HG03342 (cell line): ENCODE measurements around the gene EML3.
A peak's percentile ranks its signal among the peaks of the same experiment; 100 is the strongest.
"Not testable (repeated sequence)": the region's sequence is repeated elsewhere in the genome, so short reads cannot be mapped to it uniquely, and the experiment has no call there.

ENCODE experiments used
- ATAC-seq: cut with Tn5 transposase; IDR thresholded peaks from one replicate; pipeline ENCODE4 v1.9.1; 2021; ENCODE audit warnings: mild to moderate bottlenecking, moderate library complexity; ENCODE audit not compliant: unreplicated experiment

The EML3 gene

GRCh38 chr11:62573006-62573591, 39.5 kb downstream of the EML3 start:
- ATAC-seq: peak; percentile 2

GRCh38 chr11:62572431-62572830, 40.1 kb downstream of the EML3 start:
- ATAC-seq: no peak

GRCh38 chr11:62571493-62571892, 41.1 kb downstream of the EML3 start:
- ATAC-seq: not testable (repeated sequence)

GRCh38 chr11:62570903-62571302, 41.7 kb downstream of the EML3 start:
- ATAC-seq: not testable (repeated sequence)

- ATAC-seq: no peak
Observed at GRCh38 chr11:62569611-62570010, 43.0 kb downstream of the EML3 start.

GRCh38 chr11:62567018-62567633, 45.4 kb downstream of the EML3 start:
- no peak for ATAC-seq

- ATAC-seq: no peak
Observed at GRCh38 chr11:62566247-62566646, 46.3 kb downstream of the EML3 start.

- no peak for ATAC-seq
Observed at GRCh38 chr11:62565100-62565802, 47.3 kb downstream of the EML3 start.

- ATAC-seq: not testable (repeated sequence)
Observed at GRCh38 chr11:62561677-62562230, 50.8 kb downstream of the EML3 start.

GRCh38 chr11:62560566-62561103, 51.9 kb downstream of the EML3 start:
- no peak for ATAC-seq

- ATAC-seq: not testable (repeated sequence)
Observed at GRCh38 chr11:62559626-62560025, 52.9 kb downstream of the EML3 start.

GRCh38 chr11:62559204-62559603, 53.4 kb downstream of the EML3 start:
- no peak for ATAC-seq

GRCh38 chr11:62558669-62559068, 53.9 kb downstream of the EML3 start:
- no peak for ATAC-seq

GRCh38 chr11:62556875-62557631, 55.5 kb downstream of the EML3 start:
- peak; percentile 15 for ATAC-seq

- peak; percentile 33 for ATAC-seq
Observed at GRCh38 chr11:62556108-62556874, 56.3 kb downstream of the EML3 start.

GRCh38 chr11:62555464-62556107, 57.0 kb downstream of the EML3 start:
- peak; percentile 32 for ATAC-seq

GRCh38 chr11:62554387-62555167, 58.0 kb downstream of the EML3 start:
- no peak for ATAC-seq

GRCh38 chr11:62553839-62554361, 58.7 kb downstream of the EML3 start:
- no peak for ATAC-seq
